ENCODE measurements around the gene MYO16.

The MYO16 gene

GRCh38 chr13:108933061-108933460, 303.6 kb downstream of the MYO16 start:
- CTCF ChIA-PET = no interaction called here
- Histone ChIP-seq H3K27ac (ENCODE audit: extremely low read depth, low read depth, low read length) (no peak overlapping the region), H3K36me3 (ENCODE audit: control insufficient read depth in 2 of 2, insufficient read depth in 1 of 2, low read length in 2 of 2) (no peaks in the 10 kb centered on the region), H3K4me1 (ENCODE audit: control insufficient read depth, insufficient read depth, low read length) (no peaks in the 10 kb centered on the region), H3K9me3 (ENCODE audit: control insufficient read depth, insufficient read depth, low read depth, low read length) (no peaks in the 10 kb centered on the region), H3K4me3 (ENCODE audit: low read depth, low read length) (no peak overlapping the region)
- POLR2A ChIA-PET = no interaction called here
- TF ChIP-seq ZNF221 (tag by site-specific recombination; IDR thresholded peaks at IDR 0.05; ENCODE audit: borderline replicate concordance) = no peak
- TF ChIP-seq ZNF544 (tag by site-specific recombination; IDR thresholded peaks at IDR 0.05) = no peak
- TF ChIP-seq PRDM4 (tag by site-specific recombination; IDR thresholded peaks at IDR 0.05) = no peak
- no peak for TF ChIP-seq ZNF214 (tag by site-specific recombination; IDR thresholded peaks at IDR 0.05; ENCODE audit: borderline replicate concordance)
- no peak for TF ChIP-seq SALL2 (tag by site-specific recombination; IDR thresholded peaks at IDR 0.05; ENCODE audit: borderline replicate concordance)
- no peak for TF ChIP-seq ZNF571 (tag by site-specific recombination; IDR thresholded peaks at IDR 0.05)

- TF ChIP-seq ZNF560 (tag by site-specific recombination; IDR thresholded peaks at IDR 0.05; ENCODE audit: borderline replicate concordance) (no peak), ZNF174 (tag by site-specific recombination; IDR thresholded peaks at IDR 0.05) (no peak), ZFP41 (tag by site-specific recombination; IDR thresholded peaks at IDR 0.05; ENCODE audit: borderline replicate concordance) (no peak), ZNF366 (tag by site-specific recombination; conservative IDR thresholded peaks at IDR 0.05) (no peak), ZNF280D (tag by site-specific recombination; IDR thresholded peaks at IDR 0.05) (no peak), OSR2 (tag by site-specific recombination; IDR thresholded peaks at IDR 0.05) (no peak), ZNF843 (tag by site-specific recombination; IDR thresholded peaks at IDR 0.05) (no peak), SALL2 (tag by site-specific recombination; IDR thresholded peaks at IDR 0.05; ENCODE audit: borderline replicate concordance) (no peak), ZNF514 (tag by site-specific recombination; IDR thresholded peaks at IDR 0.05) (no peak), HOXC10 (CRISPR knock-in tag; IDR thresholded peaks at IDR 0.05) (no peak), ZNF121 (tag by site-specific recombination; IDR thresholded peaks at IDR 0.05) (no peak), BCL6B (tag by site-specific recombination; IDR thresholded peaks at IDR 0.05) (no peak), KLF7 (tag by site-specific recombination; IDR thresholded peaks at IDR 0.05; ENCODE audit: borderline replicate concordance) (no peak), PRDM6 (tag by site-specific recombination; IDR thresholded peaks at IDR 0.05) (no peak), GLI4 (tag by site-specific recombination; IDR thresholded peaks at IDR 0.05) (no peak), YY2 (tag by site-specific recombination; IDR thresholded peaks at IDR 0.05) (no peak)
- POLR2A ChIA-PET = no interaction called here
- H3K36me3 ChIP-seq (ENCODE audit: control insufficient read depth in 2 of 2, insufficient read depth in 1 of 2, low read length in 2 of 2) = no peaks in the 10 kb centered on the region
- no peaks in the 10 kb centered on the region for H3K9me3 ChIP-seq (ENCODE audit: control insufficient read depth, insufficient read depth, low read depth, low read length)
- H3K4me3 ChIP-seq (ENCODE audit: low read depth, low read length) = no peak overlapping the region
- H3K4me1 ChIP-seq (ENCODE audit: control insufficient read depth, insufficient read depth, low read length) = no peaks in the 10 kb centered on the region
- CTCF ChIA-PET = interaction anchor here (0.6 kb wide), 1 partner anchor 22 kb away, joined by 3 read pairs; no protein-coding TSS in a partner anchor
- no peak overlapping the region for H3K27ac ChIP-seq (ENCODE audit: extremely low read depth, low read depth, low read length)
These were observed 308.7 kb downstream of the MYO16 start for GRCh38 chr13:108938155-108938554.

Data from HEK293 (cell line).